Activated CD4-positive, alpha-beta T cell treated with anti-CD3 and anti-CD28 coated beads, Interleukin-2, Interleukin-6, amounts not matched to agents 100 ng/mL and 50 ng/mL, durations not matched to agents 16 hours and 8 hours (primary cell): ENCODE data around the gene MFNG.

Experiments used
- DNase-seq: peaks from one replicate; pipeline ENCODE4 v3.0.0-alpha.2; 2020

MFNG gene

GRCh38 chr22:37511395-37512104 is 25.4 kb upstream of the MFNG start:
- no peak for DNase-seq

- no peak for DNase-seq
These were observed 23.9 kb upstream of the MFNG start for GRCh38 chr22:37510091-37510490.

- DNase-seq, result no peak
These were observed 23.1 kb upstream of the MFNG start for GRCh38 chr22:37509059-37509860.

GRCh38 chr22:37508431-37508992 is 22.3 kb upstream of the MFNG start:
- no peak for DNase-seq

- DNase-seq, result no peak
These were observed 21.5 kb upstream of the MFNG start for GRCh38 chr22:37507731-37508130.

GRCh38 chr22:37505989-37506388 is 19.8 kb upstream of the MFNG start:
- DNase-seq, result no peak

GRCh38 chr22:37505565-37505964 is 19.4 kb upstream of the MFNG start:
- no peak for DNase-seq

GRCh38 chr22:37504964-37505363 is 18.8 kb upstream of the MFNG start:
- DNase-seq, result no peak

GRCh38 chr22:37503850-37504249 is 17.7 kb upstream of the MFNG start:
- DNase-seq, result no peak

- no peak for DNase-seq
These were observed 17.0 kb upstream of the MFNG start for GRCh38 chr22:37503183-37503683.

- DNase-seq, result no peak
These were observed 16.4 kb upstream of the MFNG start for GRCh38 chr22:37502342-37503182.

- DNase-seq, result no peak
These were observed 15.6 kb upstream of the MFNG start for GRCh38 chr22:37501610-37502341.

GRCh38 chr22:37500745-37501609 is 14.8 kb upstream of the MFNG start:
- DNase-seq, result no peak

- no peak for DNase-seq
These were observed 13.8 kb upstream of the MFNG start for GRCh38 chr22:37499789-37500540.

- DNase-seq, result no peak
These were observed 13.0 kb upstream of the MFNG start for GRCh38 chr22:37499027-37499707.

GRCh38 chr22:37498289-37498909 is 12.2 kb upstream of the MFNG start:
- peak; percentile 74 for DNase-seq

GRCh38 chr22:37497062-37497599 is 10.9 kb upstream of the MFNG start:
- no peak for DNase-seq

GRCh38 chr22:37496651-37497050 is 10.5 kb upstream of the MFNG start:
- DNase-seq, result no peak

- no peak for DNase-seq
These were observed 7.8 kb upstream of the MFNG start for GRCh38 chr22:37493979-37494378.
